EL (cell line): ENCODE measurements around the gene EYS.
"Not testable (repeated sequence)": the region's sequence is repeated elsewhere in the genome, so short reads cannot be mapped to it uniquely, and the experiment has no call there.

Source experiments
- DNase-seq: peaks from one replicate; pipeline ENCODE4 v3.0.0-alpha.2; 2016

EYS gene

GRCh38 chr6:64000818-64001491, 1706.1 kb downstream of the EYS start:
- no peak for DNase-seq

DNA sequence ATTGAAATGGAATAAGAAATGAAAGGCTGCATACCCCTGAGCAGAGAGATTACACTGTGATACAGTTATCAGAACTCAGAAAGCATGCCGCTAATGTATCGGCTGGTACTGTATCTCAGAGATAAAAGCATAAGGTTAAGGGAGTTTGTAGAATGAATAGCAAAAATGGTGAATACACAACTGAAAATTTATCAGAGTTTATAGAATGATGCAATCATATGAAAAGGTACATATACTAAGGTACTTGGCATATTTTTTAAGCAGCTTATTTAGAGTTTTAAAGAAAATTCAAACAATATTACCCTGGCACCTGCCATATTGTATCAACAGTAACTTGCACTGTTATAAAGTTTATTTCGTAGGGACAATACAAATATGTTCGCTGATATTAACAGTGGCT, 1707.4 kb downstream of the EYS start:
- no peak for DNase-seq

DNA sequence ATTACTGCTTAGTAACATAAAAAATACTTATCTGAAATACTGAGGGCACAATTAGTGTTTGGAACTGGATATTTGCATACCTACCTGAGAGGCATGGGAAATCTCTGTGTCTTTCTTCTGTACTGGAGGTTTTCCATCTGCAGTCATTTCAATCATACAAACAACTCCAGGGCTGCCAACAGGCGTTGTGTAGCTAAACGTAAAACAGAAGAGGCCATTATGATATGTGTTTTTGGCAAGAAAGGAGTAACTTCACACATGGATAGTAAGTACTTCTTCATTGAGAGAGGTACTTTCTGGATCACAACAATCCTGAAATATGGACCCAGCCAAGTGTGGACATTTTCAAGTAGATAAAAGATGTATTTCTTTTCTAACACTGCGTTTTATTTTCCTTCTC, 1708.0 kb downstream of the EYS start:
- DNase-seq = no peak

DNA sequence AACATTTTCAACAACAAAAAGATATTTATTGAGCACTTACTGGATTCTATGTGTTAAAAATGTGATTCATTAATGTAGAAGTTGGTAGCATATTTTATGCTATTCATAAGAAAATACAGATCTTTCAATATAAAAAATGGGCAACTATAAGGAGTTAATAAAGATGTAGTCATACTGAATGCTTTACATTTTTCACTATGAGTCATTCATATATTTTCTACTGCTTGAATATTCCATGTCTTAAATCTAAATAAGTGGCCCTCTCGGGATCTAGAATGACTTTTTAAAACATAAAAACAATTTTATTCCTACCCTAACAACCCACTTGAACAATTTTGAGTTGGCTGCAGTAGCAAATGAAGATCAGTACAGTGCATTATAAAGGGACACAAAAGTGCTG, 1709.3 kb downstream of the EYS start:
- DNase-seq = no peak

DNA sequence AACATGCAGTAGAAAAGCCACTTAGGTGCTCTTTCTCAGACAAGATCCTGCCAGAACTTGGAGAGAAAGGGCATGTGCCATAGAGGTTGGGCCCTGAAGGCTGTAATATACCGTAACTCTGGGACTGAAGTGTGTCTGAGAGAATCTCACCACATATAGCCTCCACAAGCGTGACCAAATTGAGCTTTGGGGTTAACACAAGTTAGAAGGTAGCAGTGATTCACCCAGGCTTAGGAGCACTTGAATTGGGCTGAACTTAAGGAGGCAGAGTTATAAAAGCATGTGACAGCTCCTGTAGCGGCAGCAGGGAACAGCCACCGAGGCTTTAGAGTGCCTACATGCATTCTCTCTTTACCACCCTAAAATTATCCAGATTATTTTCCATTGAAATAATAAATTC, 1709.8 kb downstream of the EYS start:
- no peak for DNase-seq

DNA sequence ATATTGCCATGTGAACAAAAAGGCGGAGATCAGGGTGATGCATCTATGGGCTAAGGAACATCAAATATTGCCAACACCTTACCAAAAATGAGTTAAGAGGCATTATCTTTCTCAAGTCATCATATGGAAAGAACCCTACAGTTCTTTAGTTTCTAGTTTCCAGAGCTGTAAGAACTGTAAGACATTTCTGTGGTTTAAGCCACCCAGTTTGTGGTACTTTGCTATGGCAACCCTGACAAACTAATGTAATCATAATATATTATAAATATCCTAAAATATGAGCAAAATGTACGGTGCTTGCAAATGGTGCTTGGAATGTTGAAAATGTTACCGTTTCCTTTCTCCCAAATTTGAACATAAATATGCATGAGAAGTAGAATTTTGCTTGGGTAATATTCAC, 1721.8 kb downstream of the EYS start:
- no peak for DNase-seq

DNA sequence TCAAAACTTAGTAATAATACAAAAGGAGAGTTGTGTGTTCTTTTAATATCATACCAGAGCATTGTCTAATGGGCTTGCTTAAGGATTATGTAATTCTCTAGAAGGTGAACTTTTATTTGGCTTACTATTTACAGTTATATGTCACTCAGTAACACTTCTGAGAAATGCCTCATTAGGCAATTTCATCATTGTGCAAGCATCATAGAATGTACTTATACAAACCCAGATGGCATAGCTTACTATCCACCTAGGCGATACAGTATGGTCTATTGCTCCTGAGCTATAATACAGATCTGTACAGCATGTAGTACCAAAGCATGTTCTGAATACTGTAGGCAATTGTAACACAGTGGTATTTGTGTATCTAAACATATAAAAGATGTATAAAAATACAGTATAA, 1731.3 kb downstream of the EYS start:
- DNase-seq = no peak

DNA sequence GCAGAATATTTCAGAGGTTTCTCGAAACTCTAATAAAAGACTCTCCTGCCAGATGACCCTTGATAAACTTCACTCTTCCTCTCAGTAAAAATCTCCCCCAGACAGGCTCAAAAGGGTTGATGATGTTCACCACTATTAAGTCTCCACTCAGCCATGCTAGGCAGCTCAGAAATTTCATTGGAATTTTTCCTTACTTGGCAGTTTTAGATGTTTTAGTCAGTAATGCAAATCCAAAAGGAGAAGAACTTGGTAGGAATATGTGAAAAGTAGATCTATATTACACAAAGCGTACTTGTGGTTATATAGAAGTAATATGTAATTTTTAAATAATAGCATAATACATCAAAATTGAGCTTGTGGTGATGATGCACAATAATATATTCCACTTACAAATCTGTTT, 1738.4 kb downstream of the EYS start:
- DNase-seq = no peak

DNA sequence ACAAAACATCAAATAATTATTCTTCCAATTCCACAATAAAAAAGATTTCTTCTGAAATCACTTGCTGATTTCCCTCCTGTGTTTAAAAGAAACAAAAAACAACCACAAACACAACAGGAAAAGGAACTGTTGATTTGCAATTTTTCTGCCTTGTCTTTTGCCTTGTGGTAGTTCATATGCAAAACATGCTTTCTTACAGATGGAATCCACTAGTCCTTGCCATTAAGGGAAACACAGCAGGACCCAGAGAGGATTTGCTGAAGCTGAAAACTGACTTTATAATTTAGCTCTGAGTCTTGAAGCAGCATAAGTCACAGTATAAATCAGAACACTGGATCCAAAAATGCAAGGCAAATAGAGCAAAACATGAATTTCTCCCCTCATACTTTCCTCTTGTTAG, 1742.7 kb downstream of the EYS start:
- DNase-seq = no peak

- DNase-seq = no peak
Observed at GRCh38 chr6:63963769-63964315, 1743.2 kb downstream of the EYS start.

DNA sequence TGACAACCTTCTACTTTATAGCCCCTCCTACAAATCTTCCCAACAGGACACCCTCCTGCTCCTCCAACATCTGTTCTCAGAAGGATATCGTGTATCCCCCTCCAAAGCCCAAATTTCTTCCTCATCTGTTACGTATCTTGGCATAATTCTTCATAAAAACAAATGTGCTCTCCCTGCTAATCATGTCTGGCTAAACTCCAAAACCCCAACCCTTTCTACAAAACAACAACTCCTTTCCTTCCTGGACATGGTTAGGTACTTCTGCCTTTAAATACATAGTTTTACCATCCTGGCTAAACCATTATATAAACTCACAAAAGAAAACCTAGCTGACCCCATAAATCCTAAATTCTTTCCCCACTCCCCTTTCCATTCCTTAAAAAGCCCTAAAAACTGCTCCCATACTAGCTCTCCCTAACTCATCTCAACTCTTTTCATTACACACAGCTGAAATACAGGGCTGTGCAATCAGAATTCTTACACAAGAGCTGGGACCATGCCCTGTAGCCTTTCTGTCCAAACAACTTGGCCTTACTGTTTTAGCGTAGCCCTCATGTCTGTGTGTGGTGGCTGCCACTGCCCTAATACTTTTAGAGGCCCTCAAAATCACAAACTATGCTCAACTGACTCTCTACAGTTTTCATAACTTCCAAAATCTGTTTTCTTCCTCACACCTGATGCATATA, 1753.5 kb downstream of the EYS start:
- DNase-seq = not testable (repeated sequence)

DNA sequence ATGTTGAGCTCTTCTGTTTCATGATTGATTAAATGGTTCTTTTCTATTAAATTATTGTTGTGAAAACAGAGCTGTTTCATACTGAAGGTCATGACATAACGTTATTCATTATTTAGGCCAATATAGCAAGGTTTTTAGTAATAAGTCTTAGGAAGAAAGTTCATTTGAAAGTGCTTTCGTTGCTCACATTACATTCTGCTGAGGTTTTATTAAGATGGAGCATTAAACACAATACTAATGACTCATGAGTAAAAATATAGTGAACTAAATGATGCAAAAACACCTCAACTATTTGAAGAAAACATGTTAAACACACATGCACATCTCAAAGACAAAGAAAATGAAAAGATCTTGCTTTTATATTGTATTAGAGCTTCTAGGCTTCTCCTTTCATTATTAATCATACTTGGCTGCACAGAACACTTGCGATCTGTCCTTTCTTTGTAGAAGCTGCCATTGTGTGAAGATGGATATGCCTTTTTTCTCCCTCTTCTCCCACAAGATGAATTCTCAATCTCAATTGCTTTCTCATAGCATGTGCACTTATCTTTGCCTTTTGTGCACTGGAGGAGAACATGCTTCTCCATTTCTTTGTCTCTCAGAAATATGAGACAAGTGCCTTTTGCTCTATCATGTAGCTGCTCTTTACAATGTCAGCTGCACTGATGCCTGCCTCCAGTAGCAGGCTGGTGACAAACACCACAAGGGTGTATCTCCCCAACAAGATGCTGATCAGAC, 1759.1 kb downstream of the EYS start:
- DNase-seq = no peak

- no peak for DNase-seq
Observed at GRCh38 chr6:63945987-63946386, 1761.0 kb downstream of the EYS start.

DNA sequence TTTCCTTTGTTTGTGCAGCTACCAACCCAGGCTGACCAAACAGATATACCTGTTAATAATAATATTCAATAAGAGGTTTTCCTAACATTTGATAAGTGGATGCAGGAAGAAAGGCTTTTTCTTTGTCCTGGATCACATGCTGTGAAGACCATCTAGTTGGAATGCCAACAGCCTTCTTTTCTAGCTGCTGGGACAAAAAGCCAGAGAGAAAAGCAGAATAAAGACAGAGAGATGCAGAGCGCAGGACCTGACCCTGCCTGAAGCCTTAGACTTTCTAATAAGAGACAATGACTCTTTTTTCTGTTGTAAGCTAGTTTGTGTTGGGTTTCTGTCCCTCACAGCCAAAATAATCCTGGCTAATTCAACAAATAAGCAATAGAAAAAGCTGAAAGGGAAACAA, 1763.2 kb downstream of the EYS start:
- DNase-seq = no peak

DNA sequence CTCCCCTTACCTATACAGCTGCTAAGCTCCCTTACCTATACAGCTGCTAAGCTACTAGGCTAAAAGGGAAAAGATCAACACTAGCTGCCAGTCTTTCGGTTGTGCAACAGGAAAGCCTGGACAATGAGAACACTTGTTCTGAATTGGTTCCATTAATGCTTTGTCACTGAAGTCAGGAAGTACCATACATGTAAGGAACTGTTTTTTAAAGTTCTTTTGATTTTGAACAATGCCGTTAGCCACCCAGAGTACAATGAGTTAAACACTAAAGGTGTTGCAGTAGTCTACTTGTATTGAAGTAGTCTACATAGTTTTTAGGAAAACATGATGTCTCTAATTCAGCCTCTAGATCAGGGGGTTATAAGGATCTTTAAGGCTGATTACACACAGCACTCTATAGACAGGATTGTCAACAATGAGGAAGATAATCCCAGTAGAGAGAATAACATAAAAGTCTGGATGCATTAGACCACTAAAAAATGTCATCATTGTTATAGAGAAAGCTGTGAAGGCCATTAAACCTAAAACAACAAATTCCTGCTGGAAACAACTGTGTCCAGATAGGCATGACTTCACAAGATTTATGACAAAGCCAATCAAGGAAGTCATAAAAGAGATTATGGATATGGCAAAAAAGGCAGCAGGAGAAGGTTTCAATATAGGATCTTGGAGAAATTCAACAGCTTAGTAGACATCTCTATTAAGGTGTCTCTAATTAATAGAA, 1765.1 kb downstream of the EYS start:
- DNase-seq = no peak

DNA sequence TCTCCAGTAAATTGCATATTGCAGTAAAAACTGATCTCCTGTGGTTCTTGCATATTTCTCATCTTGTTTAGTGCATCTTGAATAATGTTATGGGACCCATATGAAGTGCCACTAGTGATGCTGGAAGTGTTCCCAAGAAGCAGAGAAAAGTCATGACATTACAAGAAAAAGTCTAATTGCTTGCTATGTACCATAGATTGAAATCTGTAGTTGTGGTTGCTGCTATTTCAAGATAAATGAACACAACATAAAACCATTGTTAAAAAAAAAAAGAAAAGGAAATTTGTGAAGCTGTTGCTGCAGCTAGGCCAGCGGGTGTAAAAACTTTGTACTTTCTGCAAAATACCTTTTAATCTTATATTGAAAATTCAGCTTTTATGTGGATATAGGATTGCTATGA, 1767.0 kb downstream of the EYS start:
- no peak for DNase-seq

- no peak for DNase-seq
Observed at GRCh38 chr6:63936399-63936798, 1770.6 kb downstream of the EYS start.

GRCh38 chr6:63935732-63936131, 1771.3 kb downstream of the EYS start:
- DNase-seq = no peak

DNA sequence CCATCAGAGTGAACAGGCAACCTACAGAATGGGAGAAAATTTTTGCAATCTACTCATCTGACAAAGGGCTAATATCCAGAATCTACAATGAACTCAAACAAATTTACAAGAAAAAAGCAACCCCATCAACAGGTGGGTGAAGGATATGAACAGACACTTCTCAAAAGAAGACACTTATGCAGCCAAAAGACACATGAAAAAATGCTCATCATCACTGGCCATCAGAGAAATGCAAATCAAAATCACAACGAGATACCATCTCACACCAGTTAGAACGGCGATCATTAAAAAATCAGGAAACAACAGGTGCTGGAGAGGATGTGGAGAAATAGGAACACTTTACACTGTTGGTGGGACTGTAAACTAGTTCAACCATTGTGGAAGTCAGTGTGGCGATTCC, 1773.1 kb downstream of the EYS start:
- not testable (repeated sequence) for DNase-seq

DNA sequence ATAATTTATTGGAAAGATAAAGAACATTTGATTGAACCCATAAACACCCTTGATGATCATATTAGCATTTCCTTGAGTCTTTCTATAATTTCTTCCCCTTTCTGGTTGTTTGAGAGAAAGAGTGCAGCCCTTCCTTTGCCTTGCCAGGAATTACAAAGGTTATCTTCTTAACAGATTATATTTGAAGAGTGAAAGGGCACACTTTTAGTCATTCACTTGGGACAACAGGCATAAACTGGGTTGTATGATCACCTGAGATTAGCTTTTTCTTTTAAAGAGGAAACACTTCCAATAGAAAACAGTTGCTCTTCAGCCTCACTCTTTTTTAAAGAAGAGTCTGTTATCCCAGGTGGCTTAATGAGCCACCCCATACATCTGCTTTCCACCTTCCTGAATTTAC, 1776.2 kb downstream of the EYS start:
- DNase-seq = no peak

DNA sequence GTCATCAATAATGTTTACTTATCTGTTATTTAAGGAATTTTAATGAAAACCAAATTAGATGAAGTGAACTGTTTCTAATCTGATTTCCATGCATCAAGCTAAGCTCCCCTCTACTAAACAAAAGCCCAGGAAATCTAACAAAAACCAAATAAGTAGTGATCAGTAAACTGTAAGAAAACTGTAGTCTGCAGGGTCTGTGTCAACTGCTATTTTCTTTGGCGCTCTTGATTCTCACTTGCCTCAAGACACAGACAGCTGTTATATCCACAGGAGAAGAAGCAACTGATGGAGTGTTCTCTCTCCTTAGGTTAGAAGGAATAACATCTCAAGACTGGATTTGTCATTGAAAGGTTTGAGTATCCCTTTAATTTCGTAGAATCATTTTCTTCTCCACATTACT, 1777.9 kb downstream of the EYS start:
- no peak for DNase-seq

- no peak for DNase-seq
Observed at GRCh38 chr6:63928613-63929012, 1778.4 kb downstream of the EYS start.
